IMR-90 (cell line): Measurements from ENCODE around the gene COL7A1.

Experiments
- BHLHE40 ChIP-seq: fragments of 150-350 bp; IDR thresholded peaks from 2 replicates; pipeline ENCODE4 v1.6.1; 2016; ENCODE audit warnings: mild to moderate bottlenecking, low read depth, low read length
- CEBPB ChIP-seq: IDR thresholded peaks from 2 replicates; pipeline ENCODE4 v1.6.1; 2012; ENCODE audit warnings: low read depth, low read length, improper control_type of control experiment
- CHD1 ChIP-seq: IDR thresholded peaks from 2 replicates; pipeline ENCODE4 v1.6.1; 2012; ENCODE audit warnings: low read depth, low read length, improper control_type of control experiment
- CTCF ChIP-seq: conservative IDR thresholded peaks from 2 replicates; pipeline ENCODE4 v1.5.1; 2012; ENCODE audit warnings: mild to moderate bottlenecking, low read depth, low read length, improper control_type of control experiment
- POLR2A ChIP-seq: IDR thresholded peaks from 2 replicates; pipeline ENCODE4 v1.6.1; 2012; ENCODE audit warnings: mild to moderate bottlenecking, low read depth, low read length
- RAD21 ChIP-seq: IDR thresholded peaks from 2 replicates; pipeline ENCODE4 v1.6.1; 2012; ENCODE audit warnings: low read length, improper control_type of control experiment
- SMC3 ChIP-seq: fragments of 150-350 bp; IDR thresholded peaks from 2 replicates; pipeline ENCODE4 v1.6.1; 2016; ENCODE audit warnings: low read depth, mild to moderate bottlenecking, antibody characterized with exemption, low read length, moderate library complexity
- TF ChIP-seq, protein P1 (sequence below): fragments of 150-350 bp; IDR thresholded peaks from 2 replicates; pipeline ENCODE4 v1.6.1; 2017; ENCODE audit warnings: mild to moderate bottlenecking, antibody characterized with exemption, low read length, low read depth

GRCh38 chr3:48538451-48538850 lies 56.7 kb downstream of the COL7A1 start:
- TF ChIP-seq CTCF = no peak
- no peak for TF ChIP-seq RAD21
- TF ChIP-seq CHD1 = no peak
- no peak for TF ChIP-seq POLR2A
- no peak for TF ChIP-seq SMC3
- TF ChIP-seq CEBPB = no peak
- TF ChIP-seq BHLHE40 = no peak
- TF ChIP-seq, protein P1, sequence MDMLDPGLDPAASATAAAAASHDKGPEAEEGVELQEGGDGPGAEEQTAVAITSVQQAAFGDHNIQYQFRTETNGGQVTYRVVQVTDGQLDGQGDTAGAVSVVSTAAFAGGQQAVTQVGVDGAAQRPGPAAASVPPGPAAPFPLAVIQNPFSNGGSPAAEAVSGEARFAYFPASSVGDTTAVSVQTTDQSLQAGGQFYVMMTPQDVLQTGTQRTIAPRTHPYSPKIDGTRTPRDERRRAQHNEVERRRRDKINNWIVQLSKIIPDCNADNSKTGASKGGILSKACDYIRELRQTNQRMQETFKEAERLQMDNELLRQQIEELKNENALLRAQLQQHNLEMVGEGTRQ = no peak
